ENCODE results near the gene ZNF319. TPM values are rescaled to one million over a fixed set of nuclear protein-coding genes. Genes with fewer than 3 reads are reported as not detected.

ZNF319 gene
- total RNA-seq, 4 donors from 2014 or later: 8.1 to 12.1 (median 8.6) TPM

- DNase-seq (ENCODE audit: low spot score in 2 of 2): peak in 1 of 2 donors; percentile 47
- TF ChIP-seq POLR2A (IDR thresholded peaks at IDR 0.05) (no peak), CTCF (IDR thresholded peaks at IDR 0.05) (no peak)
- no peak overlapping the region for H3K4me3 ChIP-seq (ENCODE audit: low read depth, poor library complexity, severe bottlenecking)
- intact Hi-C loops (cut with DNase I; ENCODE audit: low total_unique reads): loop anchor here (10.0 kb wide), 2 partner anchors 240 to 420 kb away; no protein-coding TSS in a partner anchor
- 27 to 32% methylated on average over 4 of the region's 4 CpGs for WGBS, 2 donors
Observed at GRCh38 chr16:57994778-57995177, 5.7 kb downstream of the ZNF319 start.

- 88 to 93% methylated on average over 4 of the region's 4 CpGs for WGBS, 2 donors
- no peak for DNase-seq (ENCODE audit: low spot score in 2 of 2)
- intact Hi-C loops (cut with DNase I; ENCODE audit: low total_unique reads): loop anchor here (10.0 kb wide), 2 partner anchors 240 to 420 kb away; no protein-coding TSS in a partner anchor
- TF ChIP-seq POLR2A (IDR thresholded peaks at IDR 0.05): no peak
- TF ChIP-seq CTCF (IDR thresholded peaks at IDR 0.05): no peak
- no peak overlapping the region for H3K4me3 ChIP-seq (ENCODE audit: low read depth, poor library complexity, severe bottlenecking)
Observed at GRCh38 chr16:57994361-57994760, 6.1 kb downstream of the ZNF319 start.

GRCh38 chr16:57993897-57994296 lies 6.6 kb downstream of the ZNF319 start:
- H3K4me3 ChIP-seq (ENCODE audit: low read depth, poor library complexity, severe bottlenecking): no peak overlapping the region
- 91 to 100% methylated on average over 5 of the region's 5 CpGs for WGBS, 2 donors
- no peak for DNase-seq (ENCODE audit: low spot score in 2 of 2)
- TF ChIP-seq POLR2A (IDR thresholded peaks at IDR 0.05): no peak
- no peak for TF ChIP-seq CTCF (IDR thresholded peaks at IDR 0.05)
- intact Hi-C loops (cut with DNase I; ENCODE audit: low total_unique reads): loop anchor here (10.0 kb wide), 2 partner anchors 239 to 419 kb away; no protein-coding TSS in a partner anchor

- WGBS, 2 donors: 67 to 73% methylated on average over 8 of the region's 8 CpGs
- intact Hi-C loops (cut with DNase I; ENCODE audit: low total_unique reads): loop anchor here (10.0 kb wide), 2 partner anchors 239 to 419 kb away; no protein-coding TSS in a partner anchor
Observed at GRCh38 chr16:57993438-57993837, 7.0 kb downstream of the ZNF319 start.

GRCh38 chr16:57992084-57992483 lies 8.4 kb downstream of the ZNF319 start:
- 92 to 96% methylated on average over 6 of the region's 6 CpGs for WGBS, 2 donors
- intact Hi-C loops (cut with DNase I; ENCODE audit: low total_unique reads): loop anchor here (10.0 kb wide), 2 partner anchors 237 to 417 kb away; no protein-coding TSS in a partner anchor

More at GRCh38 chr16:57993438-57993837, 7.0 kb downstream of the ZNF319 start:
- no peak overlapping the region for H3K4me3 ChIP-seq (ENCODE audit: low read depth, poor library complexity, severe bottlenecking)
- no peak for DNase-seq (ENCODE audit: low spot score in 2 of 2)
- TF ChIP-seq POLR2A (IDR thresholded peaks at IDR 0.05) (no peak), CTCF (IDR thresholded peaks at IDR 0.05) (no peak)

GRCh38 chr16:57991551-57992059 lies 8.9 kb downstream of the ZNF319 start:
- TF ChIP-seq CTCF (IDR thresholded peaks at IDR 0.05) (no peak), POLR2A (IDR thresholded peaks at IDR 0.05) (no peak)
- 83 to 85% methylated on average over 11 of the region's 11 CpGs for WGBS, 2 donors
- DNase-seq (ENCODE audit: low spot score in 2 of 2): no peak
- no peak overlapping the region for H3K4me3 ChIP-seq (ENCODE audit: low read depth, poor library complexity, severe bottlenecking)
- intact Hi-C loops (cut with DNase I; ENCODE audit: low total_unique reads): loop anchor here (10.0 kb wide), 2 partner anchors 237 to 417 kb away; no protein-coding TSS in a partner anchor

More at GRCh38 chr16:57992084-57992483, 8.4 kb downstream of the ZNF319 start:
- DNase-seq (ENCODE audit: low spot score in 2 of 2): no peak
- TF ChIP-seq POLR2A (IDR thresholded peaks at IDR 0.05): no peak
- no peak overlapping the region for H3K4me3 ChIP-seq (ENCODE audit: low read depth, poor library complexity, severe bottlenecking)
